CD4-positive, alpha-beta T cell treated with Interleukin-4 for 4 hours (primary cell): Measurements from ENCODE around the gene LCE1F.

Experiments used
- DNase-seq: peaks from one replicate; pipeline ENCODE4 v3.0.0-alpha.2; 2020

LCE1F gene

GRCh38 chr1:152777510-152778137 is 2.7 kb downstream of the LCE1F start:
- DNase-seq: no peak

- DNase-seq: no peak
Measured at GRCh38 chr1:152783095-152783494, 8.2 kb downstream of the LCE1F start.

GRCh38 chr1:152786077-152786476 is 11.1 kb downstream of the LCE1F start, which contains the start of gene LCE1E:
Gene LCE1E (plus strand): TSS chr1:152786257. CDS start chr1:152787300, 1,043 bp downstream.
- no peak for DNase-seq

GRCh38 chr1:152795686-152796085 is 20.7 kb downstream of the LCE1F start:
- no peak for DNase-seq

- DNase-seq: no peak
Measured at GRCh38 chr1:152796421-152796820, 21.5 kb downstream of the LCE1F start, which contains the start of gene LCE1D. Gene LCE1D (plus strand): TSS chr1:152796721. CDS start chr1:152797795, 1,074 bp downstream.

- no peak for DNase-seq
Measured at GRCh38 chr1:152801333-152801732, 26.4 kb downstream of the LCE1F start.

GRCh38 chr1:152806576-152806975 is 31.6 kb downstream of the LCE1F start, which contains the start of gene LCE1C:
Gene LCE1C (minus strand): TSS chr1:152806651. CDS start chr1:152805478, 1,173 bp downstream.
- DNase-seq: no peak

GRCh38 chr1:152811050-152811449 is 36.1 kb downstream of the LCE1F start:
- no peak for DNase-seq

- DNase-seq: no peak
Measured at GRCh38 chr1:152811671-152812070, 36.7 kb downstream of the LCE1F start, which contains the start of gene LCE1B. Gene LCE1B (plus strand): TSS chr1:152811971. CDS start chr1:152812447, 476 bp downstream.

GRCh38 chr1:152817309-152817708 is 42.4 kb downstream of the LCE1F start:
- DNase-seq: no peak

GRCh38 chr1:152823294-152823693 is 48.4 kb downstream of the LCE1F start:
- no peak for DNase-seq

- DNase-seq: no peak
Measured at GRCh38 chr1:152824964-152825363, 50.0 kb downstream of the LCE1F start.
